ENCODE measurements around the gene GEMIN4.

GRCh38 chr17:725746-726145 is 26.3 kb downstream of the GEMIN4 start:
- TF ChIP-seq CREB1 (CRISPR knock-in tag; IDR thresholded peaks at IDR 0.05) (no peak), MAX (CRISPR knock-in tag; IDR thresholded peaks at IDR 0.05) (no peak), FOXK1 (CRISPR knock-in tag; IDR thresholded peaks at IDR 0.05) (no peak), NR3C1 (CRISPR knock-in tag; conservative IDR thresholded peaks at IDR 0.05; ENCODE audit: low read depth) (no peak), NR1H2 (CRISPR knock-in tag; IDR thresholded peaks at IDR 0.05) (no peak), NR2C2 (CRISPR knock-in tag; IDR thresholded peaks at IDR 0.05) (no peak), KAT7 (CRISPR knock-in tag; IDR thresholded peaks at IDR 0.05; ENCODE audit: borderline replicate concordance) (no peak), GABPB1 (CRISPR knock-in tag; IDR thresholded peaks at IDR 0.05) (no peak), E2F4 (CRISPR knock-in tag; IDR thresholded peaks at IDR 0.05; ENCODE audit: borderline replicate concordance, low read depth) (no peak), NFATC4 (CRISPR knock-in tag; IDR thresholded peaks at IDR 0.05) (no peak), ESRRA (CRISPR knock-in tag; IDR thresholded peaks at IDR 0.05; ENCODE audit: borderline replicate concordance) (no peak), ZNF396 (CRISPR knock-in tag; IDR thresholded peaks at IDR 0.05; ENCODE audit: borderline replicate concordance) (no peak)
- TF ChIP-seq, protein P1, sequence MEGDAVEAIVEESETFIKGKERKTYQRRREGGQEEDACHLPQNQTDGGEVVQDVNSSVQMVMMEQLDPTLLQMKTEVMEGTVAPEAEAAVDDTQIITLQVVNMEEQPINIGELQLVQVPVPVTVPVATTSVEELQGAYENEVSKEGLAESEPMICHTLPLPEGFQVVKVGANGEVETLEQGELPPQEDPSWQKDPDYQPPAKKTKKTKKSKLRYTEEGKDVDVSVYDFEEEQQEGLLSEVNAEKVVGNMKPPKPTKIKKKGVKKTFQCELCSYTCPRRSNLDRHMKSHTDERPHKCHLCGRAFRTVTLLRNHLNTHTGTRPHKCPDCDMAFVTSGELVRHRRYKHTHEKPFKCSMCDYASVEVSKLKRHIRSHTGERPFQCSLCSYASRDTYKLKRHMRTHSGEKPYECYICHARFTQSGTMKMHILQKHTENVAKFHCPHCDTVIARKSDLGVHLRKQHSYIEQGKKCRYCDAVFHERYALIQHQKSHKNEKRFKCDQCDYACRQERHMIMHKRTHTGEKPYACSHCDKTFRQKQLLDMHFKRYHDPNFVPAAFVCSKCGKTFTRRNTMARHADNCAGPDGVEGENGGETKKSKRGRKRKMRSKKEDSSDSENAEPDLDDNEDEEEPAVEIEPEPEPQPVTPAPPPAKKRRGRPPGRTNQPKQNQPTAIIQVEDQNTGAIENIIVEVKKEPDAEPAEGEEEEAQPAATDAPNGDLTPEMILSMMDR (IDR thresholded peaks at IDR 0.05) = no peak
- TF ChIP-seq, protein P2, sequence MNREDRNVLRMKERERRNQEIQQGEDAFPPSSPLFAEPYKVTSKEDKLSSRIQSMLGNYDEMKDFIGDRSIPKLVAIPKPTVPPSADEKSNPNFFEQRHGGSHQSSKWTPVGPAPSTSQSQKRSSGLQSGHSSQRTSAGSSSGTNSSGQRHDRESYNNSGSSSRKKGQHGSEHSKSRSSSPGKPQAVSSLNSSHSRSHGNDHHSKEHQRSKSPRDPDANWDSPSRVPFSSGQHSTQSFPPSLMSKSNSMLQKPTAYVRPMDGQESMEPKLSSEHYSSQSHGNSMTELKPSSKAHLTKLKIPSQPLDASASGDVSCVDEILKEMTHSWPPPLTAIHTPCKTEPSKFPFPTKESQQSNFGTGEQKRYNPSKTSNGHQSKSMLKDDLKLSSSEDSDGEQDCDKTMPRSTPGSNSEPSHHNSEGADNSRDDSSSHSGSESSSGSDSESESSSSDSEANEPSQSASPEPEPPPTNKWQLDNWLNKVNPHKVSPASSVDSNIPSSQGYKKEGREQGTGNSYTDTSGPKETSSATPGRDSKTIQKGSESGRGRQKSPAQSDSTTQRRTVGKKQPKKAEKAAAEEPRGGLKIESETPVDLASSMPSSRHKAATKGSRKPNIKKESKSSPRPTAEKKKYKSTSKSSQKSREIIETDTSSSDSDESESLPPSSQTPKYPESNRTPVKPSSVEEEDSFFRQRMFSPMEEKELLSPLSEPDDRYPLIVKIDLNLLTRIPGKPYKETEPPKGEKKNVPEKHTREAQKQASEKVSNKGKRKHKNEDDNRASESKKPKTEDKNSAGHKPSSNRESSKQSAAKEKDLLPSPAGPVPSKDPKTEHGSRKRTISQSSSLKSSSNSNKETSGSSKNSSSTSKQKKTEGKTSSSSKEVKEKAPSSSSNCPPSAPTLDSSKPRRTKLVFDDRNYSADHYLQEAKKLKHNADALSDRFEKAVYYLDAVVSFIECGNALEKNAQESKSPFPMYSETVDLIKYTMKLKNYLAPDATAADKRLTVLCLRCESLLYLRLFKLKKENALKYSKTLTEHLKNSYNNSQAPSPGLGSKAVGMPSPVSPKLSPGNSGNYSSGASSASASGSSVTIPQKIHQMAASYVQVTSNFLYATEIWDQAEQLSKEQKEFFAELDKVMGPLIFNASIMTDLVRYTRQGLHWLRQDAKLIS (CRISPR knock-in tag; IDR thresholded peaks at IDR 0.05; ENCODE audit: borderline replicate concordance) = no peak

Data from WTC11 (cell line).